Measurements from ENCODE around the gene THSD7A.

DNA sequence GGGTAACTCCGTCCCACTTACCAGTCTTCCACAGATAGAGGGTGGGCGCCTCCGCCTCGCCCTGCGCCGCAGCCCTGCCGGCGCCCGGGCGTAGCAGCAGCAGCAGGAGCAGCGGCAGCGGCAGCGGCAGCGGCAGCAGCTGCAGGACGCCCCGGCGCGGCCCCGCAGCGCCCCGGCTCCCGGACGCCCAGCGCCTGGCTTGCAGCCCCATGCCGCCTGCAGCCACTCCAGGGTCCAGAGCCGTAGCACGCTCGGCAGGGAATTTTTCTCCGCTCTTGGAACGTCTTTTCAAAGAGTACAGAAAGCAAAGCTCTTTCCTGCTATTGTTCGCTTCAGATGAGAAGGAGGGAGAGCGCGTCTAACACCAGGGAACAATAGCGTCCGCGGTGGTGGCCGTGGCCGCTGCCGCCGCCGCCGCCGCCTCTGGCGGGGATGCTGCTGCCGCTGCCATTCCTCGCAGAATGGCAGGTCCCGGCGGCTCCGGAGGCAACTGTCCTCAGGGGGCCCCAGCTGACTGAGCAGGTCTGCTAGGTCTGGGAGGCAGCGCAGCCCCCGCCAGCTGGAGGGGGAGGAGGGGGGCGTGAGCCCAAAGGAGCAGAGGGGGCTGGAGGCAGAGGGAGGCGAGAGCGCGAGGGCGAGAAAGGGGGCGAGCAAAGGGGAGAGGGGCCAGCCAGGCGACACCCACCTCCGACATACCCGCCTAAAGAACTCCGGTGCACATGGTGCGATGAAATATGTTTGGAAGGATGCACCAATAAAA lies at the start of gene THSD7A:
- TF ChIP-seq, protein P1, sequence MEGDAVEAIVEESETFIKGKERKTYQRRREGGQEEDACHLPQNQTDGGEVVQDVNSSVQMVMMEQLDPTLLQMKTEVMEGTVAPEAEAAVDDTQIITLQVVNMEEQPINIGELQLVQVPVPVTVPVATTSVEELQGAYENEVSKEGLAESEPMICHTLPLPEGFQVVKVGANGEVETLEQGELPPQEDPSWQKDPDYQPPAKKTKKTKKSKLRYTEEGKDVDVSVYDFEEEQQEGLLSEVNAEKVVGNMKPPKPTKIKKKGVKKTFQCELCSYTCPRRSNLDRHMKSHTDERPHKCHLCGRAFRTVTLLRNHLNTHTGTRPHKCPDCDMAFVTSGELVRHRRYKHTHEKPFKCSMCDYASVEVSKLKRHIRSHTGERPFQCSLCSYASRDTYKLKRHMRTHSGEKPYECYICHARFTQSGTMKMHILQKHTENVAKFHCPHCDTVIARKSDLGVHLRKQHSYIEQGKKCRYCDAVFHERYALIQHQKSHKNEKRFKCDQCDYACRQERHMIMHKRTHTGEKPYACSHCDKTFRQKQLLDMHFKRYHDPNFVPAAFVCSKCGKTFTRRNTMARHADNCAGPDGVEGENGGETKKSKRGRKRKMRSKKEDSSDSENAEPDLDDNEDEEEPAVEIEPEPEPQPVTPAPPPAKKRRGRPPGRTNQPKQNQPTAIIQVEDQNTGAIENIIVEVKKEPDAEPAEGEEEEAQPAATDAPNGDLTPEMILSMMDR (conservative IDR thresholded peaks at IDR 0.05; ENCODE audit: low read depth, low read length) = no peak; the same call in 1 of the 2 replicates
- no peak for TF ChIP-seq EZH2 (IDR thresholded peaks at IDR 0.05; ENCODE audit: borderline replicate concordance, low read depth, low read length, poor library complexity, severe bottlenecking)
